Measurements from ENCODE around the gene SLC22A16.

SLC22A16 gene

DNA sequence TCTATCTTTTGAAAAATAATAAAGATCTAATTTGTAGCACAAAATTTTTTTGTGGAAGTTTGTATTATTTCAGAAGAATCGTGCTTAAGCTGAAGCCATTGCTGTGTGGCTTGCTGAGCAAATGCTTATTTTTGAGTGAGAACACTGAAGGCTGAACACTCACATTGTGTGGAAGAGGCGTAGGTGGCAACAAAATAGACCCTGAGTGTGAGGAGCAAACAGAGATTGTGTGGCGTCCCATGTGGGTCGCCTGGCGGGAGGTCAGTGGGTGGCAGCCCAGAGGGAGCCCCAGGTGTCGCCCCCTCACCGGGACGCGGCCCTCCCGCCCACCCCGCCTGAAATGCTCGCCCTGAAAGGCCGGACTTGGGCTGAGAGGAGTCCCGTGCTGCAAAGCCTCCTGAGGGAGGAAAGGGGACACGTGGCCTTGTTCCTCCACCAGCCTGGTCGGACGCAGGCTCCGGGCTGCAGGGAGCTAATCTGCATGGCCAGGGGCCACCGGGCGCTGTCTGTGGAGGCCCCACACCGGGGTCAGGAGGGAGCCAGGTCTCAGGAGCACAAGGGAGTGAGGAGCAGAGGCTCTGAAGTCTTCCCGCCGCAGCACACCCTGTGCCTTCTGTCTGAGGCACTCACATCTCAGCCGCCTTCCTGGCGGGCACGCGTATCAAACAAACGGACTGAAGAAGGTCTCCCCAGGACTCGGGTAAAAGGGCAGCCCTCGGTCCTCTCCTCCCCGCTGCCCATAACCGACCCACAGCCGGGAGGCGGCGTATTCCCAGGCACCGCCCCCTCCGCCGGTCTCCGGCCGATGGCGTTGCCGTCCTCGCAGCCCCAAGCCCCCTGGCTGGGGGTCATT, 77.0 kb downstream of the SLC22A16 start:
- no peak for DNase-seq

DNA sequence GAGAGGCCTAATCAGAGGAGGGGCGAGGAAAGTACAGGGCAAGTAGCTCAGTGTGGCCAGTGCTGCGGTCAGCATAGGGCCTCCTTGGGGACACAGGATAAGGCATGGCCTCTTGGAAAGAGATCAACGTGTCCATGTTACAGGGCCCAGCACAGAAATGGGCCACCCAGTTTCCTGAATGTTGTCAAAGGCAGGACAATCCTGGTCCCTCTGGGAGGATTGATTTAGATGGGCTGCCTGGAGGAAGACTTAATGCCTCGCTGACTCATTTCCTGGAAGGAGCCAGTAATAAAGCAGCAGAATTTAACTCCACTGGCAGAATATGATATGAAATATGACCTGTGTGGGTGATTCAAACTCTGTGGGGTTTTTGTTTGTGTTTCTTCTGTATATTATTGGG, 77.6 kb downstream of the SLC22A16 start:
- no peak for DNase-seq

DNA sequence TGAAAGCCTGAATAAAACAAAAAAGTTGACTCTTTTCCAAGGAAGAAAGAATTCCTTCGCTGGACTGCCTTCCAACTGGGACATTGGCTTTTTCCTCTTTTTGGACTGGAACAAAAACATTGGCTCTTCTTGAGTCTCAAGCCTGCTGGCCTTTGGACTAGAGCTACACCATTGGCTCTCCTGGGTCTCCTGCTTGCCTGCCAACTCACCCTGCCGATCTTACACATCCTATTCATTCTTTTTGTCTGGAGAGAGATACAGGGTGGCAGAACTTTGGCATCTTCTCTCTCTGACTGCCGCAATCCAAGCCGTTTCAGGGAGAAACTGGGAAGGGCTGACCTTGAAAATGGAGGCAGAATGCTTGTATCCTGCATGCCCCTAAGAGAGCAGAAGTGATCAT, 81.2 kb downstream of the SLC22A16 start:
- no peak for DNase-seq

DNA sequence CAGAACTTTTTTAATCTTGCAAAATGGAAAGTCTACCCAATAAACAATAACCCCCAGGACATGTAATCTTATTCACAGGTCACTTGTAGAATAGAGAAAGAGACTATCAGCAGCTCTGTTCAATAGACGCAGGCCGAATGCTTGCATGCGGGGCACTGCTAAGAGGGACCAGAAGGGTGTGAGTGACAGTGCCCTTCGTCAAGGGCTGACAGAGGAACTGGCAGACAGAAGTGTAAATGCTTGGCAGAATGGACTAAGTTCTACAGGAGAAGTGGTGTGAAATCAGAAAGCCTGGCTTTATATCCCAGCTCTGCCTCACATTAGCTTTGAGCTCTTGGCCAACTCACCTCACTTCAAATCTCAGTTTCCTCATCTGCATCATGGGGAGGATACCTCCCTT, 82.0 kb downstream of the SLC22A16 start:
- no peak for DNase-seq

DNA sequence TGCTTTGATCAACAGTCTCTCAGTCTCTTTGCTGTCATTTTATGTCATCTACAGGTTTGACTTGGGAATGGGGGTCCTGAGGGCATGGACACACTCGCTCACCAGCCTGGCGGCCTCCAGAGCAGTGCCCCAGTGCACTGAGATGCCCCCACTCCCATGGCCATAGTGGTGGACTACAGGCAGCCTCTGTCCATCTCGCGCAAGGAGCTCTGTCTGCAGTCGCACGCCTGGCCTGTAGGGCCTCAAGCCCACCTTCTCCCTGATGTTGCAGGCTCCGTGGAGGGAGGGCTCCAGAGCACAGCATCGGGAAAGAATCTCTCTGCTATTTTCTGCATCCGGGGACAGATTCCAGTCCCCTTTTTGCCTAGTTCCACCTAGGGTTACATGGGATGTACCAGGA, 83.7 kb downstream of the SLC22A16 start:
- no peak for DNase-seq

DNA sequence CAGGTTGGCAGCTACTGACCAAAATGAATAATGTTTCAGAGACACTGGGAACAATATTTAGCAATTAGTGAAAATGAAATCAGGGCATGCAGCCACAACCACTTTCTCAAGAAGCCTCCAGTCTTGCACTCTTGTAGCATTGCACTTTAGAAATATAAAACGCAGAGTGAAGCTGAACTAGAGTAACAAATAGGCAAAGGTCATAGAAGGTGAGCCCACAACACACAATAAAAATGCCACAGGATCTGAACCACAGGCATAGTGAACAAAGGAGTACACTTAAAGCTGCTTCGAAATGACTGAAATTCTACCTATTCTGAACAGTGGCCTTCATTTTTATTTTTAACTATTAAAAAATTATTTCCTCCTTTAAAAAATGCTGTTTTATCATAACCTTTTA, 86.0 kb downstream of the SLC22A16 start:
- DNase-seq, result no peak

DNA sequence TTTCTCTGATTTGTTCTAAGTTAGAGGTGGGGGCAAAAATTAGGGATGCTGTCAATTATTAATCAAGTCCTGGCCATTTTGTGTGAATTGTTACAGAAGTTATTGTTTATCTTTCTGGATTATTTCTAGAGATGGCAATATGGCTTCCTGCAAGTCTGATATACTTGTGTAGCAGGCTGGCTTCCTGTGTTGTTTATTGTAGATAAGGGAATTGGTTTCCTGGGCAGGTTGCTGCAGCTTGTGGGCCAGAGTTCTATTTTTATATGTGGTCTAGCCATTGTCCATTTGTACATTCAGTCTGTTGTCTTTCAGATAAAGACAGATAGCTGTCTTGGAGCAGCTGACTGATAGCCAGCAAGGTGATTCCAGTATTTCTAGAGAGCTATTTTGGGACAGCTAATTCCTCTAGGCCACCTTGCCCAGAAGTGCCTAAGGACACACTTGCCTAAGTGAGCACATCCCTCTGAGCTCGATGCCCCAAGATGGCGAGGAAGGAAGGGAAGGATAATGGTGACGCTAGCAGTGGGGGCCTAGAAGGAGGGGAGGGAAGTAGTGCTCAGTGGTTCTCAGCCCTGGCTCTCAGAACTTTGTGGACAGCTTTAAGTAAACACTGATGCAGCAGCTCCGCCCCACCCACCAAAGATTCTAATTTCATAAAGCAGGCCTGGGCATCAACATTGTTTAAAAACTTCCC, 86.6 kb downstream of the SLC22A16 start:
- no peak for DNase-seq

DNA sequence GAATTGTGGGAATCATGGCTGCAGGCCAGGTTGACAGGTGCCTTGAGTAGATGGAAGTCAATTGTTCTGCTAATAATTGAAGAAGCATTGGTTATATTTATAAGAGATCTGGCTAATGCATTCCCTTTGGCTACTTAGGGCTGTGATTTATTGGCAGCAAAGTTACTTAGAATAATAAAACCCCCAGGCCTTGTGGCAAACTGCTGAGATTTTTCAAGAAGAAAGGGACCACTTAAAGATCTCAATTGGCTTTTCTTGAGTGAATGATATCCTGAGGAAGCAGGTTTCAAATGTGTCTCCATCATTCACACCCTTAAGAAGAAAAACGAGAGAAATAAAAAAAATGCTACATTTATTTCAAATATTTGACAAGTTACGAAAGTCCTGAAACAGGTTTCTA, 88.4 kb downstream of the SLC22A16 start:
- DNase-seq, result no peak

DNA sequence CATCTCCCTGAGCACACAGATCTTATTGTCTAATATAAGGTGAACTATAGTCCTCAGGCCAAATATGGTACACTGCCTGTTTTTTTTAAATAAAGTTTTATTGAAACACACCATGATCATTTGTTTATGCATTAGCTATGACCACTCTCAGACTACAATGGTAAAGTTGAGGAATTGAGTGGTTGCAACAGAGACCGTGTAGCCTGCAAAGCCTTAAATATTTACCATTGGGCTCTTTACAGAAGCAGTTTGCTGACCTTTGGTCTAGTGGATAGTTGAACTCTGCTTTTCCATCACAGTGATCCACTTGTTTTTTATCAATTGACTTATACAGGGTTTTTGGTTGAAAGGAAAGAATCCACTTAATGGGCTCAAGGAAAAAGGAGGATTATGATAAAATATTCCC, 91.0 kb downstream of the SLC22A16 start:
- DNase-seq, result no peak

DNA sequence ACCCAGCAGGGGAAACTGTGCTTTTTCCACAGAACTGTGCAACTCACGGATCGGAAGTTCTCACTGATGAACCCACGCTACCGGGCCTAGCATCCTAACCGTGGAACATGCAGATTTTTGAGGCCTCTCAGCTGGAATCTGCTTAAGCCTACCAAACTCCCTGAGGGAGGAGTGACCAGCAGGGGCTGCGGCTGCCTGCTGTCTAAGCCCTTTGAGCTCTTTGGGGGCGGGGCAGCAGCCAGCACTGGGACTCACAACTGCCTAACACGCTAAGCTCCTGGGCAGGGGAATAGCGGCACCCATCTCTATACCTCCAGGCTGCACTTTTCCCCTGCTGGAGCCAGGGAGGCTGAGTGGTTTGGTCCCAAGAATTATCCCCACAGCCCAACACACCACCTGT, 97.9 kb downstream of the SLC22A16 start:
- no peak for DNase-seq

Measured in activated gamma-delta T cell treated with Interleukin-2 at 50 U/mL for 16 hours (primary cell).